ENCODE measurements around the gene NPPA. TPM values are rescaled to one million over a fixed set of nuclear protein-coding genes. Genes with fewer than 3 reads are reported as not detected.

Gene NPPA
- polyA plus RNA-seq, 1 of the 3 experiments (the other 2 are of a cell fraction): not detected

DNA sequence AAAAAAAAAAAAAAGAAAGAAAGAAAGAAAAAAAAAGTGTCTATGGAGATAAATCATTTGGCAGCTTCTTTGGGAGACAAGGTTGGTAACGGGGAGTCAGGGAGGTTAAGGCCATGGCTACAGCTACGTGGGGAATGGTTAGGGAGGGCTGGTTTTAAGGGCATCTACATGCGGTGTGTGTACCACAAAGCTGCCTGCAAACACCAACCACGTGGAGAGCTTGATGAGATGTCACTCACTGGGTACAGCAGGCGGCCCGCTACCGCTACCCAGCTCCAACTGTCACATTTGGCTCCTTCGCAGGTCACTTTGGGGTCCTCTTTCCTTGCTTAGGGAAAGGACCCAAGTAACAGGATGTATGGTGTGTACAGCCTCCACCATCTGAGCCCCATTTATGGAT, 6.9 kb upstream of the NPPA start (continued):
- TF ChIP-seq, protein P1, sequence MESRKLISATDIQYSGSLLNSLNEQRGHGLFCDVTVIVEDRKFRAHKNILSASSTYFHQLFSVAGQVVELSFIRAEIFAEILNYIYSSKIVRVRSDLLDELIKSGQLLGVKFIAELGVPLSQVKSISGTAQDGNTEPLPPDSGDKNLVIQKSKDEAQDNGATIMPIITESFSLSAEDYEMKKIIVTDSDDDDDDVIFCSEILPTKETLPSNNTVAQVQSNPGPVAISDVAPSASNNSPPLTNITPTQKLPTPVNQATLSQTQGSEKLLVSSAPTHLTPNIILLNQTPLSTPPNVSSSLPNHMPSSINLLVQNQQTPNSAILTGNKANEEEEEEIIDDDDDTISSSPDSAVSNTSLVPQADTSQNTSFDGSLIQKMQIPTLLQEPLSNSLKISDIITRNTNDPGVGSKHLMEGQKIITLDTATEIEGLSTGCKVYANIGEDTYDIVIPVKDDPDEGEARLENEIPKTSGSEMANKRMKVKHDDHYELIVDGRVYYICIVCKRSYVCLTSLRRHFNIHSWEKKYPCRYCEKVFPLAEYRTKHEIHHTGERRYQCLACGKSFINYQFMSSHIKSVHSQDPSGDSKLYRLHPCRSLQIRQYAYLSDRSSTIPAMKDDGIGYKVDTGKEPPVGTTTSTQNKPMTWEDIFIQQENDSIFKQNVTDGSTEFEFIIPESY (IDR thresholded peaks at IDR 0.05; ENCODE audit: borderline replicate concordance, low read depth): no peak

DNA sequence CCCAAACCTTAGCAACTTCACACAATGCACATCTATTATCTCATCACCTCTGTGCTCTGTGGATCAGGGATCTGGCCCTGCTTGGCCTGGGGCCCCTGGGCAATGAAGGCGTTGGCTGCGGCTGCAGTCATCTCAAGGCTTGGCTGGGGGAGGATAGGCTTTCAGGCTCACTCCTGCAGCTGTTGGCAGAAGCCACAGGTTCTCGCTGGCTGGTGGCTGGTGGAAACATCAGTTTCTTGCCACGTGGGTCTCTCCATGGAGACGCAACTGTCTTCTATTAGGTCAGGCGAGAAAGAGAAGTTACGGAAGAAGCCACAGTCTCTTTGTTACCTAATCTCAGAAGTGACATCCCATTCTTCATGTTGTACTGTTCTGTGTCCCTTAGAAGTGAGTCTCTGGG, 3.6 kb upstream of the NPPA start:
- H3K36me3 ChIP-seq (replicated peaks in 1 of 2; ENCODE audit: control insufficient read depth in 1 of 2, insufficient read depth in 2 of 2, low read length in 1 of 2): no peaks in the 10 kb centered on the region
- TF ChIP-seq SIN3A (IDR thresholded peaks at IDR 0.05; ENCODE audit: borderline replicate concordance, low read depth, low read length) (no peak), NFIC (IDR thresholded peaks at IDR 0.05; ENCODE audit: borderline replicate concordance) (no peak)
- TF ChIP-seq, protein P2, sequence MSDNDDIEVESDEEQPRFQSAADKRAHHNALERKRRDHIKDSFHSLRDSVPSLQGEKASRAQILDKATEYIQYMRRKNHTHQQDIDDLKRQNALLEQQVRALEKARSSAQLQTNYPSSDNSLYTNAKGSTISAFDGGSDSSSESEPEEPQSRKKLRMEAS (IDR thresholded peaks at IDR 0.05; ENCODE audit: low read depth): no peak
- H4K20me1 ChIP-seq (ENCODE audit: insufficient read depth): no peaks in the 10 kb centered on the region
- WGBS (ENCODE audit: low lambda C conversion rate): 71% methylated on average over 7 of the region's 7 CpGs
- H3K4me1 ChIP-seq (ENCODE audit: control insufficient read depth in 1 of 2, insufficient read depth in 2 of 2, low read depth in 1 of 2, low read length in 1 of 2): peaks cover 0 to 20% of the 10 kb centered on the region in 2 experiments; a peak in 1 of 4 replicates
- H3K4me3 ChIP-seq (ENCODE audit: low read depth in 2 of 2, low read length in 1 of 2): no peak overlapping the region
- POLR2A ChIA-PET: interaction anchor here (2.3 kb wide), 1 partner anchor 57 kb away, joined by 8 read pairs; no protein-coding TSS in a partner anchor
- no peak overlapping the region for H3K4me2 ChIP-seq
- no peak overlapping the region for H2AFZ ChIP-seq (ENCODE audit: low read depth)
- no peak overlapping the region for H3K9ac ChIP-seq
- no peaks in the 10 kb centered on the region for H3K9me2 ChIP-seq
- H3K27ac ChIP-seq (ENCODE audit: low read depth in 2 of 2, low read length in 1 of 2): no peak overlapping the region
- DNase-seq: no peak
- no peaks in the 10 kb centered on the region for H3K79me2 ChIP-seq (ENCODE audit: insufficient read depth)
- H3F3A ChIP-seq (replicated peaks; ENCODE audit: insufficient read depth): no peaks in the 10 kb centered on the region
- no peaks in the 10 kb centered on the region for H3K27me3 ChIP-seq (ENCODE audit: insufficient read depth)
- no peaks in the 10 kb centered on the region for H3K9me3 ChIP-seq
- CTCF ChIA-PET: interaction anchor here (0.8 to 2.5 kb wide), 2 partner anchors 13 kb away, joined by 3 to 8 read pairs; no protein-coding TSS in a partner anchor

DNA sequence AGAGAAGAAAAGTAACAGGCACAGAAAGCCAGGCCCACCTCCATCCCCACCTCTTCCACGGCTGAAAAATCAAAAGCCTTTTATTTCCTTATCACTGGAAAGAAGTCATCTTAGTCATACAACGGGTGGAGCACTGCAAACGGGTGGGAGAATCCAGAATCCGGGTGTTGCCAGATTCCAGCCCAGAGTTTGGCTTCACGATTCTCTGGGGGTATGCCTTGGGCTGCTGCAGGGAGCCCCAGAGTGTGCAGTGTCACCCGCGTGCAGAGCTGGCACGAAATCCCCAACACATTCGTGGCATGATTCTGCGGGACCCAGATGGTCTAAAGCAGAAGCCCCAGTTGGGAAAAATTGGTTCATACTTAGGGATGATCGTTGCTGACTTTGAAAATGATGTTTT, 2.6 kb upstream of the NPPA start:
- Histone ChIP-seq H3K4me3 (ENCODE audit: low read depth in 2 of 2, low read length in 1 of 2) (no peak overlapping the region), H3K9me3 (no peaks in the 10 kb centered on the region), H3K4me1 (ENCODE audit: control insufficient read depth in 1 of 2, insufficient read depth in 2 of 2, low read depth in 1 of 2, low read length in 1 of 2) (peaks cover 0 to 26% of the 10 kb centered on the region in 2 experiments; a peak in 1 of 4 replicates), H2AFZ (ENCODE audit: low read depth) (no peak overlapping the region), H3F3A (replicated peaks; ENCODE audit: insufficient read depth) (no peaks in the 10 kb centered on the region), H3K27me3 (ENCODE audit: insufficient read depth) (no peaks in the 10 kb centered on the region), H3K79me2 (ENCODE audit: insufficient read depth) (no peaks in the 10 kb centered on the region), H3K36me3 (replicated peaks in 1 of 2; ENCODE audit: control insufficient read depth in 1 of 2, insufficient read depth in 2 of 2, low read length in 1 of 2) (no peaks in the 10 kb centered on the region), H3K9me2 (no peaks in the 10 kb centered on the region), H3K9ac (no peak overlapping the region), H3K4me2 (no peak overlapping the region), H4K20me1 (ENCODE audit: insufficient read depth) (peaks cover 6% of the 10 kb centered on the region; the same call in 1 of the 2 replicates), H3K27ac (ENCODE audit: low read depth in 2 of 2, low read length in 1 of 2) (no peak overlapping the region)
- ChIA-PET CTCF (interaction anchor here (2.5 to 15.4 kb wide), 2 partner anchors 12 to 48 kb away, joined by 8 to 316 read pairs; no protein-coding TSS in a partner anchor), POLR2A (no interaction called here)
- 76% methylated on average over 11 of the region's 11 CpGs for WGBS (ENCODE audit: low lambda C conversion rate)
- no peak for DNase-seq
- TF ChIP-seq NFIC (IDR thresholded peaks at IDR 0.05; ENCODE audit: borderline replicate concordance) (no peak), FOSL2 (IDR thresholded peaks at IDR 0.05; ENCODE audit: borderline replicate concordance, low read depth) (no peak), SMC3 (IDR thresholded peaks at IDR 0.05; ENCODE audit: low read depth, low read length) (no peak), RCOR1 (IDR thresholded peaks at IDR 0.05; ENCODE audit: low read length) (no peak), NRF1 (IDR thresholded peaks at IDR 0.05; ENCODE audit: low read depth, low read length) (no peak), POLR2AphosphoS5 (IDR thresholded peaks at IDR 0.05; ENCODE audit: low read depth, low read length) (no peak), JUND (IDR thresholded peaks at IDR 0.05) (no peak), YY1 (IDR thresholded peaks at IDR 0.05; ENCODE audit: low read depth) (no peak), MEF2A (IDR thresholded peaks at IDR 0.05; ENCODE audit: borderline replicate concordance, low read depth) (no peak)
- TF ChIP-seq, protein P3, sequence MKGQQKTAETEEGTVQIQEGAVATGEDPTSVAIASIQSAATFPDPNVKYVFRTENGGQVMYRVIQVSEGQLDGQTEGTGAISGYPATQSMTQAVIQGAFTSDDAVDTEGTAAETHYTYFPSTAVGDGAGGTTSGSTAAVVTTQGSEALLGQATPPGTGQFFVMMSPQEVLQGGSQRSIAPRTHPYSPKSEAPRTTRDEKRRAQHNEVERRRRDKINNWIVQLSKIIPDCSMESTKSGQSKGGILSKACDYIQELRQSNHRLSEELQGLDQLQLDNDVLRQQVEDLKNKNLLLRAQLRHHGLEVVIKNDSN (IDR thresholded peaks at IDR 0.05; ENCODE audit: borderline replicate concordance, low read depth): no peak
- TF ChIP-seq, protein P4, sequence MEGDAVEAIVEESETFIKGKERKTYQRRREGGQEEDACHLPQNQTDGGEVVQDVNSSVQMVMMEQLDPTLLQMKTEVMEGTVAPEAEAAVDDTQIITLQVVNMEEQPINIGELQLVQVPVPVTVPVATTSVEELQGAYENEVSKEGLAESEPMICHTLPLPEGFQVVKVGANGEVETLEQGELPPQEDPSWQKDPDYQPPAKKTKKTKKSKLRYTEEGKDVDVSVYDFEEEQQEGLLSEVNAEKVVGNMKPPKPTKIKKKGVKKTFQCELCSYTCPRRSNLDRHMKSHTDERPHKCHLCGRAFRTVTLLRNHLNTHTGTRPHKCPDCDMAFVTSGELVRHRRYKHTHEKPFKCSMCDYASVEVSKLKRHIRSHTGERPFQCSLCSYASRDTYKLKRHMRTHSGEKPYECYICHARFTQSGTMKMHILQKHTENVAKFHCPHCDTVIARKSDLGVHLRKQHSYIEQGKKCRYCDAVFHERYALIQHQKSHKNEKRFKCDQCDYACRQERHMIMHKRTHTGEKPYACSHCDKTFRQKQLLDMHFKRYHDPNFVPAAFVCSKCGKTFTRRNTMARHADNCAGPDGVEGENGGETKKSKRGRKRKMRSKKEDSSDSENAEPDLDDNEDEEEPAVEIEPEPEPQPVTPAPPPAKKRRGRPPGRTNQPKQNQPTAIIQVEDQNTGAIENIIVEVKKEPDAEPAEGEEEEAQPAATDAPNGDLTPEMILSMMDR (IDR thresholded peaks at IDR 0.05): no peak
- TF ChIP-seq, protein P5, sequence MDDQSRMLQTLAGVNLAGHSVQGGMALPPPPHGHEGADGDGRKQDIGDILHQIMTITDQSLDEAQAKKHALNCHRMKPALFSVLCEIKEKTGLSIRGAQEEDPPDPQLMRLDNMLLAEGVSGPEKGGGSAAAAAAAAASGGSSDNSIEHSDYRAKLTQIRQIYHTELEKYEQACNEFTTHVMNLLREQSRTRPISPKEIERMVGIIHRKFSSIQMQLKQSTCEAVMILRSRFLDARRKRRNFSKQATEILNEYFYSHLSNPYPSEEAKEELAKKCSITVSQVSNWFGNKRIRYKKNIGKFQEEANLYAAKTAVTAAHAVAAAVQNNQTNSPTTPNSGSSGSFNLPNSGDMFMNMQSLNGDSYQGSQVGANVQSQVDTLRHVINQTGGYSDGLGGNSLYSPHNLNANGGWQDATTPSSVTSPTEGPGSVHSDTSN (IDR thresholded peaks at IDR 0.05): no peak
- TF ChIP-seq, protein P1 (IDR thresholded peaks at IDR 0.05; ENCODE audit: borderline replicate concordance, low read depth): no peak
- TF ChIP-seq, protein P6, sequence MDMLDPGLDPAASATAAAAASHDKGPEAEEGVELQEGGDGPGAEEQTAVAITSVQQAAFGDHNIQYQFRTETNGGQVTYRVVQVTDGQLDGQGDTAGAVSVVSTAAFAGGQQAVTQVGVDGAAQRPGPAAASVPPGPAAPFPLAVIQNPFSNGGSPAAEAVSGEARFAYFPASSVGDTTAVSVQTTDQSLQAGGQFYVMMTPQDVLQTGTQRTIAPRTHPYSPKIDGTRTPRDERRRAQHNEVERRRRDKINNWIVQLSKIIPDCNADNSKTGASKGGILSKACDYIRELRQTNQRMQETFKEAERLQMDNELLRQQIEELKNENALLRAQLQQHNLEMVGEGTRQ (IDR thresholded peaks at IDR 0.05; ENCODE audit: borderline replicate concordance, low read depth, low read length): no peak

Measured in SK-N-SH (cell line).